ENCODE results near the gene TMEM135. TPM values are rescaled to one million over a fixed set of nuclear protein-coding genes. Genes with fewer than 3 reads are reported as not detected.

The TMEM135 gene
- total RNA-seq, 1 donor from 2014 or later = 46.4 TPM

- Histone ChIP-seq H3K27me3 (no peaks in the 10 kb centered on the region), H3K9me3 (ENCODE audit: low read depth) (no peaks in the 10 kb centered on the region), H4K20me1 (ENCODE audit: low read depth) (no peaks in the 10 kb centered on the region), H3K79me2 (ENCODE audit: low read depth) (peaks cover 6% of the 10 kb centered on the region), H3K4me2 (no peak overlapping the region), H3K27ac (no peak overlapping the region), H3K36me3 (no peaks in the 10 kb centered on the region), H3F3A (ENCODE audit: low read depth) (peaks cover 17% of the 10 kb centered on the region), H3K4me3 (no peak overlapping the region), H3K4me1 (peaks cover 11% of the 10 kb centered on the region), H3K9ac (no peak overlapping the region), H2AFZ (replicated peaks) (no peak overlapping the region)
- Mint-ChIP-seq H3K27me3 (ENCODE audit: insufficient read depth, low read depth) (peaks cover 4% of the 10 kb centered on the region), H3K27ac (no peak overlapping the region), H3K9me3 (no peaks in the 10 kb centered on the region), H3K4me3 (no peak overlapping the region), H3K36me3 (no peaks in the 10 kb centered on the region), H3K4me1 (peaks cover 18% of the 10 kb centered on the region)
- TF ChIP-seq EZH2 (IDR thresholded peaks at IDR 0.05) (no peak), EZH2phosphoT487 (IDR thresholded peaks at IDR 0.05) (no peak), CTCF (IDR thresholded peaks at IDR 0.05) (no peak)
- DNase-seq (ENCODE audit: low spot score) = no peak
Observed at GRCh38 chr11:87033561-87033960, 4.2 kb upstream of the TMEM135 start.

- Histone ChIP-seq H3F3A (ENCODE audit: low read depth) (peaks cover 17% of the 10 kb centered on the region), H3K9ac (no peak overlapping the region), H3K4me2 (peak overlapping the region; percentile 82), H3K27ac (no peak overlapping the region), H3K9me3 (ENCODE audit: low read depth) (no peaks in the 10 kb centered on the region), H3K79me2 (ENCODE audit: low read depth) (peaks cover 31% of the 10 kb centered on the region), H3K27me3 (no peaks in the 10 kb centered on the region), H2AFZ (replicated peaks) (no peak overlapping the region), H3K36me3 (no peaks in the 10 kb centered on the region), H3K4me3 (no peak overlapping the region), H4K20me1 (ENCODE audit: low read depth) (peaks cover 4% of the 10 kb centered on the region), H3K4me1 (peaks cover 25% of the 10 kb centered on the region)
- Mint-ChIP-seq H3K36me3 (peaks cover 9% of the 10 kb centered on the region), H3K4me1 (peaks cover 31% of the 10 kb centered on the region), H3K9me3 (peaks cover 2% of the 10 kb centered on the region), H3K27me3 (ENCODE audit: insufficient read depth, low read depth) (peaks cover 4% of the 10 kb centered on the region), H3K4me3 (peak overlapping the region; percentile 97), H3K27ac (no peak overlapping the region)
- TF ChIP-seq EZH2phosphoT487 (IDR thresholded peaks at IDR 0.05) = no peak
- TF ChIP-seq EZH2 (IDR thresholded peaks at IDR 0.05) = no peak
- no peak for TF ChIP-seq CTCF (IDR thresholded peaks at IDR 0.05)
- no peak for DNase-seq (ENCODE audit: low spot score)
Observed at GRCh38 chr11:87035976-87036583, 1.7 kb upstream of the TMEM135 start.

- H3K27me3 Mint-ChIP-seq (ENCODE audit: insufficient read depth, low read depth) = peaks cover 4% of the 10 kb centered on the region
- Histone ChIP-seq H3K4me1 (peaks cover 25% of the 10 kb centered on the region), H3K4me2 (peak overlapping the region; percentile 82), H4K20me1 (ENCODE audit: low read depth) (peaks cover 4% of the 10 kb centered on the region), H3K79me2 (ENCODE audit: low read depth) (peaks cover 39% of the 10 kb centered on the region), H3K27me3 (no peaks in the 10 kb centered on the region), H2AFZ (replicated peaks) (peak overlapping the region; percentile 100), H3K9me3 (ENCODE audit: low read depth) (no peaks in the 10 kb centered on the region), H3K4me3 (peak overlapping the region; percentile 89), H3F3A (ENCODE audit: low read depth) (peaks cover 17% of the 10 kb centered on the region), H3K27ac (peak overlapping the region; percentile 75), H3K36me3 (no peaks in the 10 kb centered on the region), H3K9ac (no peak overlapping the region)
- DNase-seq (ENCODE audit: low spot score) = no peak
- peaks cover 17% of the 10 kb centered on the region for H3K36me3 Mint-ChIP-seq
- H3K4me1 Mint-ChIP-seq = peaks cover 31% of the 10 kb centered on the region
- peak overlapping the region; percentile 0 for H3K27ac Mint-ChIP-seq
- TF ChIP-seq EZH2phosphoT487 (IDR thresholded peaks at IDR 0.05) = no peak
- no peak for TF ChIP-seq CTCF (IDR thresholded peaks at IDR 0.05)
- TF ChIP-seq EZH2 (IDR thresholded peaks at IDR 0.05) = no peak
- peaks cover 6% of the 10 kb centered on the region for H3K9me3 Mint-ChIP-seq
- H3K4me3 Mint-ChIP-seq = peak overlapping the region; percentile 97
Observed at GRCh38 chr11:87036756-87037449, 831 bp upstream of the TMEM135 start.

All from neural progenitor cell (in vitro differentiated cells).